GM12878 (cell line): Measurements from ENCODE around the gene GTSE1.

Experiments used
- BHLHE40 ChIP-seq, 2 experiments: fragments of 450-650 bp in 1 of 2; IDR thresholded peaks; 2 replicates each; pipeline ENCODE4 v1.6.1; 2011 to 2017; ENCODE audit warnings: low read depth in 2 of 2, borderline replicate concordance in 1 of 2, improper control_type of control experiment in 1 of 2, low read length in 1 of 2, mild to moderate bottlenecking in 1 of 2
- CHD1 ChIP-seq: IDR thresholded peaks from 2 replicates; pipeline ENCODE4 v1.6.1; 2012; ENCODE audit warnings: low read depth, low read length, improper control_type of control experiment
- MEF2A ChIP-seq: IDR thresholded peaks from 2 replicates; pipeline ENCODE4 v1.6.1; 2011; ENCODE audit warnings: low read depth, mild to moderate bottlenecking, low read length, moderate library complexity; ENCODE audit not compliant: insufficient read depth
- POLR2A ChIP-seq: IDR thresholded peaks from 2 replicates; pipeline ENCODE4 v1.6.1; 2011; ENCODE audit warnings: low read depth, mild to moderate bottlenecking, low read length
- RAD21 ChIP-seq: IDR thresholded peaks from 2 replicates; pipeline ENCODE4 v1.6.1; 2011; ENCODE audit warnings: mild to moderate bottlenecking, low read depth, low read length, moderate library complexity; ENCODE audit not compliant: insufficient read depth
- SMC3 ChIP-seq: IDR thresholded peaks from 2 replicates; pipeline ENCODE4 v1.6.1; 2011; ENCODE audit warnings: low read length, improper control_type of control experiment, borderline replicate concordance
- TF ChIP-seq, protein P1 (sequence below): fragments of 450-650 bp; IDR thresholded peaks from 2 replicates; pipeline ENCODE4 v1.6.1; 2014; ENCODE audit warnings: mild to moderate bottlenecking
- TF ChIP-seq, protein P2 (sequence below), 3 experiments: IDR thresholded peaks in 2 of 3; conservative IDR thresholded peaks in 1 of 3; 2 replicates each; pipeline ENCODE4 v1.5.1; 2011; ENCODE audit warnings: low read depth in 3 of 3, low read length in 3 of 3, mild to moderate bottlenecking in 3 of 3, control low read depth in 2 of 3, moderate library complexity in 2 of 3, inconsistent platforms in 1 of 3, mixed read lengths in 1 of 3; ENCODE audit not compliant: control insufficient read depth in 2 of 3, insufficient read depth in 1 of 3; ENCODE audit errors: extremely low read depth in 1 of 3

DNA sequence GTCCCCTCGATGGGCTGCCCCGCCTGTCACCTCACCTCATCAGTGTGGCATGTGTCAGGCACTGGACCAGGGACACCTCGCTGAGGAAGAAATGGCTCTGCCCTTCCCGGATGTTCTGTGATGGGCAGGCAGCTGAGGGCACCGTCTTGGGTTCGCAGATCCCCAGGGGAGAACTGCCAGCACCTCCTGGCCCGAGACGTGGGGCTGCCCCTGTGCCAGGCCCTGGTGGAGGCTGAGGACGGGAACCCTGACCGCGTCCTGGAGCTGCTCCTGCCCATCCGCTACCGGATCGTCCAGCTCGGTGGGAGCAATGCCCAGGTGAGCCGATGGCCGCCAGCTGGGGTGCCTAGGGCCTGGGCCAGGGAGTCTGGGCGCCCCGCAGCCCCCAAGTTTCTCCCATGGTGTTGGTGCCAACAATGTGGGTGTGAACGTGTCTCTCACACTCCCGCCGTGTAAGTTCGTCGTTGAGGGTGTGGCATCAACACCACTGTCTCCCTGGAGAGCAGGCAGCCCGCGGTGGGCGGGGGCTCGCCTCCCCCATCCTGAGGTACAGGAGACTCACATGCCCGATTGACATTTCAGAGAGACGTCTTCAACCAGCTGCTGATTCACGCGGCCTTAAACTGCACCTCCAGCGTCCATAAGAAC, 7.3 kb upstream of the GTSE1 start:
- TF ChIP-seq, protein P1, sequence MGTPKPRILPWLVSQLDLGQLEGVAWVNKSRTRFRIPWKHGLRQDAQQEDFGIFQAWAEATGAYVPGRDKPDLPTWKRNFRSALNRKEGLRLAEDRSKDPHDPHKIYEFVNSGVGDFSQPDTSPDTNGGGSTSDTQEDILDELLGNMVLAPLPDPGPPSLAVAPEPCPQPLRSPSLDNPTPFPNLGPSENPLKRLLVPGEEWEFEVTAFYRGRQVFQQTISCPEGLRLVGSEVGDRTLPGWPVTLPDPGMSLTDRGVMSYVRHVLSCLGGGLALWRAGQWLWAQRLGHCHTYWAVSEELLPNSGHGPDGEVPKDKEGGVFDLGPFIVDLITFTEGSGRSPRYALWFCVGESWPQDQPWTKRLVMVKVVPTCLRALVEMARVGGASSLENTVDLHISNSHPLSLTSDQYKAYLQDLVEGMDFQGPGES: no peak
- TF ChIP-seq BHLHE40 (IDR thresholded peaks at IDR 0.05; ENCODE audit: borderline replicate concordance in 1 of 2, low read depth in 2 of 2, low read length in 1 of 2) (no peak), POLR2A (peak; percentile 21; the same call in 1 of the 2 replicates), CHD1 (no peak), RAD21 (no peak), SMC3 (no peak), MEF2A (no peak)
- TF ChIP-seq, protein P2, sequence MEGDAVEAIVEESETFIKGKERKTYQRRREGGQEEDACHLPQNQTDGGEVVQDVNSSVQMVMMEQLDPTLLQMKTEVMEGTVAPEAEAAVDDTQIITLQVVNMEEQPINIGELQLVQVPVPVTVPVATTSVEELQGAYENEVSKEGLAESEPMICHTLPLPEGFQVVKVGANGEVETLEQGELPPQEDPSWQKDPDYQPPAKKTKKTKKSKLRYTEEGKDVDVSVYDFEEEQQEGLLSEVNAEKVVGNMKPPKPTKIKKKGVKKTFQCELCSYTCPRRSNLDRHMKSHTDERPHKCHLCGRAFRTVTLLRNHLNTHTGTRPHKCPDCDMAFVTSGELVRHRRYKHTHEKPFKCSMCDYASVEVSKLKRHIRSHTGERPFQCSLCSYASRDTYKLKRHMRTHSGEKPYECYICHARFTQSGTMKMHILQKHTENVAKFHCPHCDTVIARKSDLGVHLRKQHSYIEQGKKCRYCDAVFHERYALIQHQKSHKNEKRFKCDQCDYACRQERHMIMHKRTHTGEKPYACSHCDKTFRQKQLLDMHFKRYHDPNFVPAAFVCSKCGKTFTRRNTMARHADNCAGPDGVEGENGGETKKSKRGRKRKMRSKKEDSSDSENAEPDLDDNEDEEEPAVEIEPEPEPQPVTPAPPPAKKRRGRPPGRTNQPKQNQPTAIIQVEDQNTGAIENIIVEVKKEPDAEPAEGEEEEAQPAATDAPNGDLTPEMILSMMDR (IDR thresholded peaks at IDR 0.05 in 2 of 3, conservative IDR thresholded peaks at IDR 0.05 in 1 of 3; ENCODE audit: control insufficient read depth in 2 of 3, extremely low read depth in 1 of 3, insufficient read depth in 1 of 3, low read depth in 3 of 3, low read length in 3 of 3): no peak
